SK-N-SH treated with all-trans-retinoic acid at 6 μM for 48 hours (cell line): ENCODE measurements around the gene SMAD3.

Experiments
- ATAC-seq: fragments of 200-7000 bp; cut with Tn5 transposase; 3 replicates; pipeline ENCODE4 v1.9.1; 2020; ENCODE audit warnings: mild to moderate bottlenecking, moderate library complexity
- ARNTL ChIP-seq: fragments of 450-650 bp; formaldehyde crosslinking; IDR thresholded peaks from 2 replicates; pipeline ENCODE4 v1.5.0; 2020; ENCODE audit warnings: low read depth, mild to moderate bottlenecking, moderate library complexity, borderline replicate concordance
- BACH2 ChIP-seq: fragments of 250-450 bp; sonication (Bioruptor Pico); IDR thresholded peaks from 2 replicates; pipeline ENCODE4 v1.9.0; 2021; ENCODE audit warnings: mild to moderate bottlenecking, borderline replicate concordance
- CREB5 ChIP-seq: fragments of 250-450 bp; sonication (Bioruptor Pico); IDR thresholded peaks from 2 replicates; pipeline ENCODE4 v1.5.1; 2020; ENCODE audit warnings: low read depth, mild to moderate bottlenecking, moderate library complexity
- CSDC2 ChIP-seq: fragments of 250-450 bp; sonication (Bioruptor Pico); IDR thresholded peaks from 2 replicates; pipeline ENCODE4 v1.5.0; 2020; ENCODE audit warnings: mild to moderate bottlenecking, moderate library complexity
- CSRNP3 ChIP-seq: fragments of 250-450 bp; sonication (Bioruptor Pico); IDR thresholded peaks from 2 replicates; pipeline ENCODE4 v1.5.1; 2021; ENCODE audit warnings: mild to moderate bottlenecking, moderate library complexity
- GLIS3 ChIP-seq: fragments of 250-450 bp; sonication (Bioruptor Pico); IDR thresholded peaks from 2 replicates; pipeline ENCODE4 v1.5.0; 2020; ENCODE audit warnings: mild to moderate bottlenecking, moderate library complexity
- ISL1 ChIP-seq: fragments of 250-450 bp; sonication (Bioruptor Pico); IDR thresholded peaks from 2 replicates; pipeline ENCODE4 v2.1.2; 2022; ENCODE audit warnings: mild to moderate bottlenecking, moderate library complexity
- OSR1 ChIP-seq: fragments of 250-450 bp; sonication (Bioruptor Pico); IDR thresholded peaks from 2 replicates; pipeline ENCODE4 v1.8.0; 2022; ENCODE audit warnings: moderate library complexity, mild to moderate bottlenecking, inconsistent platforms
- PATZ1 ChIP-seq: fragments of 250-450 bp; sonication (Bioruptor Pico); IDR thresholded peaks from 2 replicates; pipeline ENCODE4 v1.8.0; 2020; ENCODE audit warnings: mild to moderate bottlenecking, moderate library complexity, borderline replicate concordance
- PPARA ChIP-seq: fragments of 250-450 bp; sonication (Bioruptor Pico); IDR thresholded peaks from 2 replicates; pipeline ENCODE4 v1.5.0; 2020; ENCODE audit warnings: mild to moderate bottlenecking, borderline replicate concordance
- RARB ChIP-seq: fragments of 250-450 bp; sonication (Bioruptor Pico); IDR thresholded peaks from 2 replicates; pipeline ENCODE4 v1.8.0; 2021; ENCODE audit warnings: mild to moderate bottlenecking, moderate library complexity
- SNAI2 ChIP-seq: fragments of 250-450 bp; sonication (Bioruptor Pico); IDR thresholded peaks from 2 replicates; pipeline ENCODE4 v1.5.0; 2020; ENCODE audit warnings: mild to moderate bottlenecking, moderate library complexity
- TCF4 ChIP-seq: fragments of 250-450 bp; sonication (Bioruptor Pico); IDR thresholded peaks from 2 replicates; pipeline ENCODE4 v1.8.0; 2021; ENCODE audit warnings: mild to moderate bottlenecking, moderate library complexity, borderline replicate concordance
- TOX ChIP-seq: fragments of 250-450 bp; sonication (Bioruptor Pico); IDR thresholded peaks from 2 replicates; pipeline ENCODE4 v1.8.0; 2021; ENCODE audit warnings: mild to moderate bottlenecking, moderate library complexity, borderline replicate concordance
- TSHZ2 ChIP-seq: fragments of 250-450 bp; sonication (Bioruptor Pico); IDR thresholded peaks from 2 replicates; pipeline ENCODE4 v1.5.0; 2020; ENCODE audit warnings: mild to moderate bottlenecking, moderate library complexity
- ZC3H10 ChIP-seq: fragments of 250-450 bp; sonication (Bioruptor Pico); IDR thresholded peaks from 2 replicates; pipeline ENCODE4 v1.5.1; 2021; ENCODE audit warnings: mild to moderate bottlenecking, moderate library complexity
- ZFP3 ChIP-seq: fragments of 250-450 bp; sonication (Bioruptor Pico); IDR thresholded peaks from 2 replicates; pipeline ENCODE4 v1.5.0; 2020; ENCODE audit warnings: mild to moderate bottlenecking, moderate library complexity
- ZFP30 ChIP-seq: fragments of 450-650 bp; formaldehyde crosslinking; IDR thresholded peaks from 2 replicates; pipeline ENCODE4 v1.5.0; 2022; ENCODE audit warnings: mild to moderate bottlenecking, moderate library complexity
- ZNF565 ChIP-seq: fragments of 450-650 bp; formaldehyde crosslinking; conservative IDR thresholded peaks from 2 replicates; pipeline ENCODE4 v1.5.0; 2020; ENCODE audit warnings: low read depth, mild to moderate bottlenecking, moderate library complexity
- ZNF70 ChIP-seq: fragments of 450-650 bp; formaldehyde crosslinking; IDR thresholded peaks from 2 replicates; pipeline ENCODE4 v1.5.0; 2020; ENCODE audit warnings: mild to moderate bottlenecking, moderate library complexity
- ZNF8 ChIP-seq: fragments of 450-650 bp; formaldehyde crosslinking; IDR thresholded peaks from 2 replicates; pipeline ENCODE4 v1.5.0; 2020; ENCODE audit warnings: mild to moderate bottlenecking, moderate library complexity

Gene SMAD3

GRCh38 chr15:67167091-67167490 is 101.7 kb downstream of the SMAD3 start:
- ATAC-seq: no peak
- TF ChIP-seq TCF4 (CRISPR knock-in tag) (no peak), GLIS3 (CRISPR knock-in tag) (no peak), ZC3H10 (no peak), CREB5 (CRISPR knock-in tag) (no peak), ZNF70 (CRISPR knock-in tag) (no peak), CSDC2 (CRISPR knock-in tag) (no peak), ARNTL (no peak), ZFP30 (CRISPR knock-in tag) (no peak), ZNF565 (CRISPR knock-in tag) (no peak), ISL1 (no peak), PATZ1 (no peak), ZFP3 (CRISPR knock-in tag) (no peak), PPARA (CRISPR knock-in tag) (no peak), ZNF8 (CRISPR knock-in tag) (no peak), RARB (no peak)

DNA sequence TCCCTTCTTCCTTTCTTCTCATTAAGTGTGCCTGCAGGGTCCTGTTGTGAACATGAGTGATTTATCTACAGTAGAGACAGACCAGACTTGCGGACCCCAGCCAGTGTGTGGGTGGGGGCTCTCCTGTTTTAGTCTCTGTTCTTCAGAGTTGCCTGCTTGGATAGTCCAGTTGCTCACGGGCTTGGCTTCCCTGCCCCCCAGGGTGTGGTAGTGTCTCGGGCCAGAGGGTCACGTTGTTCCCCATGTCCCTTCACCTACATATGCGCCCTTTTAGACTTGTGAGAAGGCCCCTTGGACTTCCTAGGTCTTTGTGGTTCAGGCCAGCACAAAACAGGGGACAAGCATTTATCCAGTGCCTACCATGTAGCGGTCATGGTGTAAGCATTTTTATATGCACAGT is 103.3 kb downstream of the SMAD3 start:
- no peak for ATAC-seq
- TF ChIP-seq CREB5 (CRISPR knock-in tag) (no peak), BACH2 (CRISPR knock-in tag) (no peak), OSR1 (CRISPR knock-in tag) (no peak), CSDC2 (CRISPR knock-in tag) (no peak), RARB (no peak), ZNF565 (CRISPR knock-in tag) (no peak), ARNTL (no peak), CSRNP3 (CRISPR knock-in tag) (no peak)

GRCh38 chr15:67170143-67170925 is 104.9 kb downstream of the SMAD3 start:
- TF ChIP-seq OSR1 (CRISPR knock-in tag): no peak
- no peak for TF ChIP-seq TCF4 (CRISPR knock-in tag)
- TF ChIP-seq ZNF70 (CRISPR knock-in tag): no peak
- TF ChIP-seq ZFP3 (CRISPR knock-in tag): no peak
- no peak for TF ChIP-seq GLIS3 (CRISPR knock-in tag)
- TF ChIP-seq PPARA (CRISPR knock-in tag): no peak
- TF ChIP-seq PATZ1: no peak
- ATAC-seq: no peak

DNA sequence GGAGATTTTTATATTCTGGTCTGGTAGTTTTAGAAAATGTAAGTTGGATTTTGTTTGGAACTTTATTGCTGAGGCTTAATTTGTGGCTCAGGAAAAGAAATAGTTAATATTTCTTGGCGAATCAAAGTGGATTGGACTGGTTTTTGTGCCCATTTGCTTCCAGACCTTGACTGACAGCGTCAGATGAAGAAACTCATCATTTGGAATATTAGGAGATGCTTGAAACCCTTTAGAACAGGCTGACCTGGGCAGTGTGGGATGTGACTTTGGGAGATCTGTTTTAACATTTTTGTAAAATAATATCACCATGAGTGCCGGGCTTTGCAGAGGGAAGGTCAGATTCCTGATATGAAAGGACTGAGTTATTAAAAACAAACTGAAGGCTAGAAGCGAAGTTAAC is 106.1 kb downstream of the SMAD3 start:
- ATAC-seq: no peak
- TF ChIP-seq SNAI2 (CRISPR knock-in tag) (no peak), TCF4 (CRISPR knock-in tag) (no peak), TSHZ2 (CRISPR knock-in tag) (no peak), ISL1 (no peak), PATZ1 (no peak), BACH2 (CRISPR knock-in tag) (no peak), TOX (CRISPR knock-in tag) (no peak)
